CD4-positive, alpha-beta T cell treated with Interleukin-6 at 100 ng/mL for 8 hours (primary cell): ENCODE results near the gene KRTAP10-12.

Experiments used
- DNase-seq: peaks from one replicate; pipeline ENCODE4 v3.0.0-alpha.2; 2020; ENCODE audit warnings: mixed read lengths, low spot score

KRTAP10-12 gene

GRCh38 chr21:44712203-44713028 lies 15.4 kb downstream of the KRTAP10-12 start:
- no peak for DNase-seq

DNA sequence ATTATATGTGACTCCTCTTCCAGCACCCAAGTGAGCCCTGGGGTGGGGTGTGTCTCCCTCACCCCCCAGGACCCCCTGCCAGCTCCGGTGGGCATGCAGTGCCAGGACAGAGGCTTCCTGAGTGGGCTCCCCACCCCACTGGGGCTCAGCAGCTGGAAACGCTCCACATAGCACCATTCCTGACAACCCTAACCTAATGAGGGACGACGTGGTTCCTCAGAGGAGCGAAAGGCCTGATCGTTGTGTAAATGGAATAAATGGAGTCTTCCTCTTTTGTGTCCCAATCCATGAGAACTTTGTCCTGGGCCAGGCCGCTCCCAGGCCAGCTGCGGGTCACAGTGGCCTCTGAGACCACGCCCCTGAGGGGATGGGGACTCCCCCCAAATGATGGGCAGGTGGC lies 16.2 kb downstream of the KRTAP10-12 start:
- no peak for DNase-seq

- no peak for DNase-seq
Observed at GRCh38 chr21:44713846-44714245, 16.9 kb downstream of the KRTAP10-12 start.

- no peak for DNase-seq
Observed at GRCh38 chr21:44714905-44715304, 17.9 kb downstream of the KRTAP10-12 start.

DNA sequence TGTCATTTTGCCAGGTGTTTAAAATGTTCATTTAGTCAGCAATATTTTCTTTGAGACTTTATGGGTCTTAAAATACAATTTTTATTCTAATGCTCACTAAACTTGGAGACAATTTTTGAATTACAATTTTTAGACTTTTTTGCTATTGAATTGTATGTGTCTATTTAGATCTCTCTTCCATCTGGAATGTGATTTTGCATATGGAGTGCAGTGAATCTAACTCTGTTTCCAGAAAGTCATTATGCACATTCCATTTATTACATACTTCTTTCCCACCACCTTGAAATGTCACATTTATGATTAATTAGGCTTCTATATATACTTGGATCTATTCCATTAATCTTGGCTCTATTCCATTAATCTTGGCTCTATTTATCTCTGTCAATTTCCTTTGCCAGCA lies 20.0 kb downstream of the KRTAP10-12 start:
- DNase-seq, result no peak

- DNase-seq, result no peak
Observed at GRCh38 chr21:44718093-44718492, 21.1 kb downstream of the KRTAP10-12 start.

DNA sequence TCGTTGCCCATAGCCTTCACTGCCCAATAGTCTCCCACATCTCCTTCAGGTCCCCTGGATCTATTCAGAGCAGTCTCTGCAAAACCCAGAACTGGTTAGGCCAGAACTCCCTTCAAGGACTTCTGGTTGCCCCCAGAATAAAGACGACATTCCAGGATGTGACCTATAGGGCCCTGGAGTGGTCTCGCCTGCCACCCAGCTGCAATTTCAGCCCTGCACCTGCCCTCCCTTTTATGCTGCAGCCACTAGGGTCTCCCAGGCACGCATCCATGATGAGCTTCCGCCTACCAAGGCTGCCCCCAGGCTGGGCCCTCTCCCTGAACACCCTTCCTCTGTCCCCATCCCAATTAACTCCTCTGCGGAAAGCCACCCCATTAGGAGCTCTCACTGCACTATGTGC lies 21.6 kb downstream of the KRTAP10-12 start:
- no peak for DNase-seq

- no peak for DNase-seq
Observed at GRCh38 chr21:44720170-44720569, 23.2 kb downstream of the KRTAP10-12 start.

GRCh38 chr21:44722731-44723130 lies 25.8 kb downstream of the KRTAP10-12 start:
- DNase-seq, result no peak

DNA sequence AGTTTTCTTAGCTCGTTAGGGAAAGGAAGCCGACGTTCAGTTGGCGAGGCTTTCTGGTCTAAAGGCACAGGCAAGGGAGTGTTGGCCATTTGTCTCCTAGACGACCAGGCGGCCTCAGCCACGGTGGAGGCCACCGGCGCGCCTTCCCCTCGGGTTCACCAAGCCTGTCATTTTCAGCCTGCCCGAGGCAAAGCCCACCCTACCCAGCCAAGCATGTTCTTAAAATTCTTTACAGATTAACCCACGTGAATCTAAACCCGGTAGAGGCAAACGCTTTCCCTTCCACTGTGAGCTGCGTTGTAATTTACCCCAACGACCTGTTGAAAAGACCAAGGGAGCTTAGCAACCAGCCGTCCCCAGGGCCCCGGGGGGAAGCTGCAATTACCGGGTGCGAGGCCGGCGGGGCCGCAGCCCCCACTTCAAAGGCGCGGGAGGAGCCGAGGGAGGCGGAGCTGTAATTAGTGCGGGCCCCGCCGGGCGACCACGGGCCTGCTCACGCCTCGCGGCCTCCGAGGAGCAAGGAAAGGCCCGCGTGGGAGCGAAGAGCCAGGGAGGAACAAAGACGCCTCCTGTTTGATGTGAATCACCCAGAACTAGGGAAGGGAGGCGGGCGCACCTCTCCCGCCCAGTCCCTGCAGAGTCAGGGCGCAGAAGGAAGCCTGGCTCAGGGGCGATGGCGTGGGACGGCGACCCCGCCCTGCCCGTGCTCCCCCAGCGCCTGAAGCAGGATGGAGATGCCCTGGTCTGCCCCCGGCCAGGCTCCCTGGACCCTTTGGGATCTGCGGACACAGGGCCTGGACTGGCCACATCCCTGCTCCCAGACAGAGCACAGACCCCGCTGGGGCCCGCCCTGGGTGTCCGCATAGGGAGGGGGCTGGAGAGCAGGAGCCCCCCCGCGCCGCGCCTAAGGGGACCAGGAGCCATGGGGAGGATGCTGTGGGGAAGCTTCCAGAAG lies 26.5 kb downstream of the KRTAP10-12 start:
- DNase-seq, result no peak

GRCh38 chr21:44724196-44724595 lies 27.2 kb downstream of the KRTAP10-12 start:
- no peak for DNase-seq

GRCh38 chr21:44724926-44725325 lies 28.0 kb downstream of the KRTAP10-12 start:
- DNase-seq, result no peak

GRCh38 chr21:44726826-44727225 lies 29.9 kb downstream of the KRTAP10-12 start:
- DNase-seq, result no peak

GRCh38 chr21:44727321-44727720 lies 30.3 kb downstream of the KRTAP10-12 start:
- no peak for DNase-seq

- DNase-seq, result no peak
Observed at GRCh38 chr21:44727757-44728156, 30.8 kb downstream of the KRTAP10-12 start.

GRCh38 chr21:44728716-44729115 lies 31.7 kb downstream of the KRTAP10-12 start:
- DNase-seq, result no peak

DNA sequence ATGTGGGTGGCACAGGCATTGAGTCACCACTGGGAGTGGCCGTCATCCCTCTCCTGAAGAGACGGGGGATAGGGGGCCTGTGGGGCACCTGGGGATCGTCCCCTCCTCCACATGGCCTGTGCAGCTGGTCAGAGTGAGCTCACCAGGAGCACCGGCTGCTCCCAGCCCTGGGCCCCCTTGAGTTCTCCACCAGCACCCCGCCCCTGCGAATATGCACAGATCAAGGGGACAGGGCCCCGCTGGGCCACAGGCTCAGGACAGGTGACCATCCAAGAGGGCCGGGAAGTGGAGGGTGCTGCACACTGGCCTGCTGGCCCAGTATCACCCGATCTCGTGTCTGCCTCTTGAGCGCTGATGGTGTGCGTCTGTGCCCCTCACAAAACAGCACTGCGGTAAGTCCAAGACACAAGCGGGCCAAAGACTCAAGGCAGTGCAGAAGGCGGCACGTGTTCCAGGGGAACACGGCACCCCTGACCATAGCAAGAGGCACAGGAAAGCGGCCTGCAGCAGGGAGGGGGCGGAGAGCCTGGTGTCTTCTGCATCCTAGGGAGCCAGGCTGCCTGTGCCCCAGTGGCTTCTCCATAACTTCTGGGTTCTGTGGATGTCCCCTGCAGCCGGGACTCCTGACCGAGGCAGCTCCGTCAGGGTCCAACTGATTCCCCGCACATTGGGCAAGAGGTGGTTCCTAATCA lies 32.5 kb downstream of the KRTAP10-12 start:
- no peak for DNase-seq

DNA sequence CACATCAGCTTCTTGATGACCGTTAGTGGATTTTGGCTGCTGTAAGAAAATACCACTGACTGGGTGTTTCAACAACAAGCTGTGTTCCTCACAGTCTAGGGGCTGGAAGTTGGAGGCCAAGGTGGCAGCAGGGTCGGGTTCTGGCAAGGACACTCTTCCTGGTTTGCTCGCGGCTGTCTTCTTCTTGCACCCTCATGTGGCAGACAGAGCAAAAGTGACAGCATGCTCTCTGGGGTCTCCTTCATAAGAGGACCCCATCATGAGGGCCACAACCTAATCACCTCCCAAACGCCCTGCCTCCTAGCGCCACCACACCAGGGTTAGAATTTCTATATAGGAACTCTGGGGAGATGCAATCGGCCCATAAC lies 33.0 kb downstream of the KRTAP10-12 start:
- DNase-seq, result no peak

DNA sequence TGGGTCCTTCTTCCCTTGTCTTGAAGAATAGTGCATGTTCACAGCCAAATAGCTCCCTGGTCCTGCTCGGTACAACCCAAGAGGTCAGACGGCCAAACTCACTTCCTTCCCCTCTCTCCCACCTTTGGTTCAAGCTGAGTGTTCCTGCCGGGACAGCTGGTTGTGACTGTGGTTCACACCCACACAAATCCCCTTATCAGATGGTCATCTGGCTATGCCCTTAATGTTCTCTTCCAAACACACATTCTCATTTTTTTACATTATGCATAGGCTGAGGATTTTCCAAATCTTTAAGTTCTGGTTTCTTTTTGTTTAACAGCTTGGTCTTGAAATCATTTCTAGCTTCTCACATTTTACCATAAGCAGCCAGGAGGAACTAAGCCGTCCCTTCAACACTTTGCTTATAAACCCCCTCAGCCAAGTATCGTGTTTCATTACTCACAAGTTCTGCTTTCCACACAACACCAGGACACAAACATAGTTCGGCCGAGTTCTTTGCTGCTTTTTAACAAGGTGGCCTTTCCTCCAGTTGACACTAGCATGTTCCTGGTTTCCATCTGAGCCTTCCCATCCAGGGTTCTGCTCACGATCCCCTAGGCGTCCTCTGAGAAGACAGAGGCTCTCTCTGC lies 34.1 kb downstream of the KRTAP10-12 start:
- DNase-seq, result no peak

DNA sequence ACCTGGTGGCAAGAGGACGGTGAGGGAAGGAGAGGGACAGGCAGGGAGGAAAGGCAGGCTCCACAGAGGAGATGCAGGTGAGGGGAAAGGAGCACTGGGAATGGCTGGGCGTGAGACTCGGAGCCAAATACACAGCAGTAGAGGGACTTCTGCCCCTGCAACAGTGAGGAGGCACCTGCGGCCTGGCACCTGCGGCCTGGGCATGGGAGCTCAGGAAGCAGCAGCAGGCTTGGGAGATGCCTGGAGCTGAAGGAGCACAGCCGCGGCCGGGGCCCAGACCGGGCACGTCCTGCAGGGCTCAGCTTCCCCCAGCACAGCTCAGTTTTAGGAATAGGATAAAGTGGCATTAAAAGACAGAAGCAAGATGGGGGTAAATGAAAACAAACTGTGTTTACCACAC lies 35.3 kb downstream of the KRTAP10-12 start:
- DNase-seq, result no peak

- no peak for DNase-seq
Observed at GRCh38 chr21:44732956-44733355, 36.0 kb downstream of the KRTAP10-12 start.
